ENCODE results near the gene ACTL9.

The ACTL9 gene

DNA sequence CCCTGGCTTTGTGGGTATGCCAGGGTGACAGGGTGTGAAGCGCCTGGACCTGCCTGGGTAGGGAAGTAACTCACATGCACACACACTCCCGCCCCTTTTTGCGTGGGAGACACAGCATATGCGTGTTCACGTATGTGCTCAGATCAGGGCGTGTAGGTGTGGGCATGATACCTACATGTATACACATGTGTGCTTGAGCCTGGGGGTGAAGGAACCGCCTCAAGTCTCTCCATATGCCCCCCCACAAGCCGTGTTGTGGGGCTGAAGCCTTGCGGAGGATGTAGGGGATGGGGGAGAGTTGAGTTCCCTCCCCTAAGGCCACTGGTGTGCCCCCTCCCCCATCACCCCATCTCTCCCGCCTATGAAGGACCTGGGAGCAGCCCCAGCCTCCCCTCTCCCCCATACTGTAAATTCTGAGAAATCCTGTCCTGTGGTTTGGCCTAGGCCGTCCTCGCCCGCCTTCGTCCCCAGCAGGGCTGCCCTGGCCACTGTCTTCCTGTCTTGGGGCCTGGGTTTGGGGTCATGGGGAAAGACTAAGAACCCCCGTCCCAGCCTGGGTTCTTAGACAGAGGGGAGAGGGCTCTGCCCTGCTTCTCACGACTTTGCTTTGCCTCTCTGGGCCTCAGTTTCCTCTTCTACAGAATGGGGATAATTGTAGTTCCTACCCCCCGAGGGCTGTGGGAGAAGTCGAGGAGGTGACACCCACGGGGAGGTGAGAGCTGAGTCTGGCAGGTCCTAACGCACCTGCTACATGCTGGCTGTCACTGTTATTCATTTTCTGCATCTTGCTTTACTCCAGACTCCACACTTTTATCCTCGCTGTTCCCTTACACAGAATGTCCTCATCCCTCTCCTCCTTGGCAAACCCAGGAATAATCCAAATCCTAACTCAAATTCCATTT lies 14.3 kb downstream of the ACTL9 start:
- DNase-seq (ENCODE audit: low read depth): no peak

DNA sequence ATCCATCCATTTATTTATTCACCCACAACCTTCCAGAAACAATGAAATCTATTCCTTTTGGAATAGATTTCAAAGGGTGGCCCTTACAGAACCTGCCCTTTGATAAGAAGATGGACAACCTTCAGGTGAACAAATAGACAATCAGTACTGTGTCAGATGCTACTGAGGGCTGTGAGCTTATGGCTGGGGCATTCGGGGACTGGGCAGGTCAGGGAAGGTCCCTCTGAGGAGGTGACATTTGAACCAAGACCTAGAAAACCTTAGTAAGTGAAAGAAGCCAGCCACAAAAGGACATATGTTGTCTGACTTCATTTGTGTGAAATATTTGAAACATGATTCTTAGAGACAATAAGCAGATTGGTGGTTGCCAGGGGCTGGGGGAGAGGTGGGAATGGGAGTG lies 15.7 kb downstream of the ACTL9 start:
- no peak for DNase-seq (ENCODE audit: low read depth)

DNA sequence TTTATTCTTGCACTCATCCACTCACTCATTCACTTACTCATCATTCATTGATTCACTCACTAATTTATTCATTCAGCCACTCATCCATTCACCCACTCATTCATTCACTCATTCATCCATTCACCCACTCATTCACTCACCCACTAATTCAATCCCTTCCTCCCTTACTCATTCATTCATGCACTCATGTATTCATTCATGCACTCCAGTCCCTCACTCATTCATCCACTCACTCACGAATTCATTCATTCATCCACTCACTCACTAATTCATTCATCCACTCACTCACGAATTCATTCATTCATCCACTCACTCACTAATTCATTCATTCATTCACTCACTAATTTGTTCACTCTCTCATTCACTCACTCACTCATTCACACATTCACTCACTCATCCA lies 16.1 kb downstream of the ACTL9 start:
- no peak for DNase-seq (ENCODE audit: low read depth)

DNA sequence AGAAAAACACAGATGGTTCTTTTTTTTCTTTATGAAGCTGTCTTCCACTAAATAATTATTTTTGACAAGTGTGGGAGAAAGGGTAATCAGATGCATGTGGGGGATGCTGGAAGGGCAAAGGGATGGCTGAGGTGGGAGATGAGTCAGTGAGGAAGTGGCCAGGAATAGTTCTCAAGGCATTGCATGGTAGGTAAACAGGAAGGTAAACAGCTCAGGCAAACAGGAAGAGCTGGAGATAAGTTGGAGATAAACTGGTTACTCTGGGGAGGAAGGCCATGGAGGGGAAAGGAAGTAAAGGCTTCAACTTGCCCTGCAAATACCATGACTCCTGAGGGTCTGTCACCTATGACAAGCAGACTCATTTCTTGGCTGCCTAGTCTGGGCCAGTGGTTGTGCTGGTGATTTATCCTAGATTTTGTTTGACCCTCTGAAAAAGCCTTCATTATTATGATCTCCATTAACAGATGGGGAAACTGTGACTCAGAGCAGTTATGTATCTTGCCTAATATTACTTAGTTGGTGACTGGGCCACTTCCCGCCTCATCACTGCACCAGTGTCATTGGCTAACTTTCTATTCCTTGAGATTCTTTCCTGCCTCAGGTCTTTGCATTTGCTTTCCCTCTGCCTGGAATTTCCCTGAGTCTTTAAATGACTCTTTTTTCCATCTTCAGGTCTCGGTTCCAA lies 17.1 kb downstream of the ACTL9 start:
- DNase-seq (ENCODE audit: low read depth): peak; percentile 14

DNA sequence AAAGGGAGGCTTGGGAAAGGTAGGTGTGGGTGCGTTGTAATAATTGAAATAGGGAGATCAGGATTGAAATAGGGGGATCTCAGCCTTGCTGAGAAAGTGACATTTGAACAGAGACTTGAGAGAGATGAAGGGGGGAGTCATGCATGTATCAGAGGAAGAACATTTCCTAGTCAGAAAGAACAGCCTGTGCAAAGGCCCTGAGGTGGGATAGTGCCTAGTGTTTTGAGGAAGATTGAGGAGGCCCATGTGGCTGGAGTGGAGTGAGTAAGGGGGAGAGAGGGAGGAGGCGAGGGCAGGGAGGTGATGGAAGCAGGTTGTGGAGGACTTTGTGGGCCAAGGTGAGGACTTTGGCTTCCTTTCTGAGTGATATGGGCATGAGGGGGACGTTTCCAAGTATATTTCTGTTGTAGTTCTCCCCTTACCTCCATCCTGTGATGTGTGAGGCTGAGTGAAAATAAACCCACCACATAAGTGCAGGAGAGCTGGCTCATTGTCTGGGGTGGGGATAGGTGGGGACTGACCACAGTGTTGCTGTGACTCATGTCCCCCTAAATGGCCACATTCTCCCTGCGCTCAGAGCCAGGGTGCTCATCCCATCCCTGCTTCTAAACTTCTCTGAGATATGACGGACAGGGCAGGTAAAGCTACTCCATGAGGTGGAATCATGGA lies 17.8 kb downstream of the ACTL9 start:
- no peak for DNase-seq (ENCODE audit: low read depth)

- DNase-seq (ENCODE audit: low read depth): no peak
Observed at GRCh38 chr19:8678244-8678807, 20.3 kb downstream of the ACTL9 start.

DNA sequence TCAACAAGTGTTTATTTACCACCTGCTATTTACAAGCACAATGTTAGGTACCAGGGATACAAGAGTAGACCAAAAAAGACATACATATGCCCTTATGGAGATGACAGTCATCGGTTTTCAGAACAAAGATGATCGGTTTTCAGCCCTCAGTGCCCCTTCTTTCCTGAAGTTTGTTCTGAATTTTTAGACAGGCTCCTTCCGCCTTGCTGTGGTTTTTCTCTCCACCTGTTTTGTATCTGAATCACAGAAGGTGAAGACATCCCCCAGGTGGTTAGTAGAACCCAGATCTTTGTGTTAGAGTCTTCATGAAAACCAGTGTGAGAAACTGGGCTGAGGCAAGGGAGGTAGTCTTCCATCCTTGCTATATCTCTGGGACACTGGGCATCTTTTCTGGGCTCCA lies 23.5 kb downstream of the ACTL9 start:
- DNase-seq (ENCODE audit: low read depth): no peak

GRCh38 chr19:8673276-8673891 lies 25.2 kb downstream of the ACTL9 start:
- DNase-seq (ENCODE audit: low read depth): no peak

DNA sequence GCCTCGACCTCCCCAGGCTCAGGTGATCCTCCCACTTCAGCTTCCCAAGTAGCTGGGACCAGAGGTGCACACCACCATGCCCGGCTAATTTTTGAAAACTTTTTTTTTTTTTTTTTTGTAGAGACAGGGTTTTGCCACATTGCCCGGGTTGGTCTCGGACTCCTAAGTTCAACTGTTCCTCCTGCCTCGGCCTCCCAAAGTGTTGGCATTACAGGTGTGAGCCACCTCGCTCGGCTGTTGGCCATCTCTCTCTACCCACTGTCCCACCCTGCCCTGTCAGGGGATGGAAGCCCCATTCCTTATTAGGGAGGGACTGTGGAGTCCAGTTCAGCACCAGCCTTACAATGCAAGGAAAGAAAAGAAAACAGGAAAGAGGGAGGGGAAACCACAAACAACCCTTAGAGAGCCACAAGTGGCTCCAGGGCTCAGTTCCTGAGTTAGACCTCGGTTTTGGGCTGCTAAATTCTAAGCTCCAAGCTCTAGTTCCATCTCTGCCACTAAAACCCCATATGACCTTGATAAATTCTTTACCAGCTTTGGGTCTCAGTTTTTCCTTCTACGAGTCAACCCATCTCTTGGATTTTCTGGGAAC lies 31.7 kb downstream of the ACTL9 start:
- DNase-seq (ENCODE audit: low read depth): no peak

DNA sequence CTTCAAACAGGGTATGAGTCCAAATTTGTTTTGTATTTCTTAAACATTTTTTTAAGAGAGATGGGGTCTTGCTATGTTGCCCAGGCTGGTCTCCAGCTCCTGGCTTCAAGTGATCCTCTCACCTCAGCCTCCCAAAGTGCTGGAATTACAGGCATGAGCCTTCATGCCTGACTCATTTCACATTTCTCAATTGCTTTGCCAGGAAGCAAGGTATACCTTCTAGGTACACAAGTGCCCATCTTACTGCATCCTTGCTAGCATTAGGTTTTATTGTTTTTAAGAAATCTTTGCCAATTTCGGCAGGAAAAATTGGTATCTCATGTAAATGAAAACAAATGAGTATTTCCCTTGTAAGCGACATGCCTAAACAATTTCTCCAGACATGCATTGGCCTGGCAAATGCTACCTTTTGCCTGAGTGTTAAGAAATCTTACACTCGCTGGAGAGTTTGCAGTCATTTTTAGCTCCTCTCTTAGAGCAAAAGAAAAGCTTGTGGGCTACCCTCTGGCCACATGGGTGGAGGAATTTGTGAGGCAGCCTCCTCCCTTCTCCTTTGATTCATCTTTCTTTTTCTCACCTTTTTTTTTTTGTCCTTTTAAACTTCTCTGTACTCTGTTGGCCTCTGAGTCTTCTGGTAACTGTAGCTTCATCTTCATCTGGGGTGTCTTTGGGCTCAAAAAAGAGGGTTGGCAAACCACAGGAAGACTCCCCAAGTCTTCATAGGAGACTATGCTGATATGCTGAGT lies 33.0 kb downstream of the ACTL9 start:
- no peak for DNase-seq (ENCODE audit: low read depth)

DNA sequence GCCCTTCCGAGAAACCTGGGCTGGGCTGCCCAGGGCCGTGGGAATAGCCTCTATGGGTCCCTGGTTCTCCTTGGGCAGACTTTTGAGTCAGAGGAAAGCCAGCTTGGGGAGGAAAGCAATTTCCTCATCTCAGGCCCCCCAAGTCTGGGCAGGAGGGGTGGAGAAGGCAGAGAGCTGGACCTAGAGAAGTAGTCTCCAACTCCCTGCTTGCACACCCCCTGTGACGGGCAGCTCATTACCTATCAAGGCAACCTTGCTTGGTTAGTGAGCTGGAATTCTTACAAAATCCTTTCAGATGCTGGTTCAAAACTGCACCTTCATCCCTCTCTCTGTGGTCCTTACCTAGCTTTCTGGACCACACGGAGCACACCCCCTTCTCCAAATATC lies 33.9 kb downstream of the ACTL9 start:
- DNase-seq (ENCODE audit: low read depth): no peak

DNA sequence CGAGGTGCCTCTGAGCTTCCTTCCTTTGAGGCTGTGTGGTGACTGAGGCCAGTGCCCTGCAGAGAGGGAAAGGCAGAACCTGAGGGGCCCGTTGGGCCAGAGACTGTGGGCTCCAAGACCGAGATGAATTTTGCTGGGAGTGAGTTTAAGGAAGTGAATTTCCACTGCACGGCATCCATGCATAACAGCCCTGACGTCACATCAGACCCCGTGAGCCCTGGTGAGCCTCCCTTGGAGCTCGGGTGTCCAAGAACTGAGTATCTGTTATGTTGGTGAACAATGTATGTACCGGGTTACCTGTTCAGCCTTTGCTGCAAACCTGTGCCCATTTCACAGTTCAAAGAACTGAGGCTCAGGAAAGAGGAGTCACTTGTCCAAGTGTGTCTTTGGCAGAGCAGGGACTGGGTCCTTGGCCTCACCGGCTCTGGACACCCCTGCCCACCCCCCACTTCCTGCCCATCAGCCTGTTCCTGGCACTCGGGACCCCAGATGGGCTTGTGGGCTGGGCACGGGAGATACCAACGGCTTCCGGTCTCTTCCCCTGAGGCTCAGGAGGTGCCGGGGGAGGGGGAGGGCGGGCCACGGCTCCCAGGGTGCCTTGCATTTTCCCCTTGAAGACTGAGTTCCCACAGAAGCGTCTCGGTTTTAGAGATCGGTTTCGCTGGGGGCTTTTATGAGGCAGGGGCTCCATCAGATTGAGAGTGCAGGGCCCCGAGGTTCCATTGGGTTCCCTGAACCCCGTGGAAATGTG lies 34.5 kb downstream of the ACTL9 start:
- no peak for DNase-seq (ENCODE audit: low read depth)

GRCh38 chr19:8662263-8662662 lies 36.3 kb downstream of the ACTL9 start:
- no peak for DNase-seq (ENCODE audit: low read depth)

GRCh38 chr19:8659905-8660304 lies 38.7 kb downstream of the ACTL9 start:
- no peak for DNase-seq (ENCODE audit: low read depth)

- DNase-seq (ENCODE audit: low read depth): no peak
Observed at GRCh38 chr19:8657869-8658268, 40.7 kb downstream of the ACTL9 start.

DNA sequence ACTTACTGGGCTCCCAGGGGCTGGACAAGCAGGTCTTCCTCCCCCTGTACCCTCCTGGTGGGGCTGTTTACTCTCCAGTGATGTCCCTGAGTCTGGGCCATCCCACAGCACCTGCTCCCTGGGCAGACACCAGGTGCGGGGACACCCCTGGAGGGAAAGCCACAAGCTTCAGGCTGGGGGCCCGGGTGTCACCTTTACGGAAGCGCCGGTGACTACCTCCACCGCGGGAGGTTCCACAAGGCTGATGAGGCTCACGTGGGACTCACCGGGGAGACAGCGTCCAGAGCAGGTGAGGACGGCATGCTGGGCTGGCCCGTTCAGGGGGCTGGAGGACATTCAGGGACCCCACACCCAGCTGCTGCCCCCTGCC lies 43.3 kb downstream of the ACTL9 start:
- no peak for DNase-seq (ENCODE audit: low read depth)

GRCh38 chr19:8654591-8655339 lies 43.8 kb downstream of the ACTL9 start:
- peak; percentile 29 for DNase-seq (ENCODE audit: low read depth)

- peak; percentile 50 for DNase-seq (ENCODE audit: low read depth)
Observed at GRCh38 chr19:8648240-8648639, 50.4 kb downstream of the ACTL9 start.
